Motor neuron (in vitro differentiated cells): ENCODE measurements around the gene CNKSR3. TPM values are rescaled to one million over a fixed set of nuclear protein-coding genes. Genes with fewer than 3 reads are reported as not detected.

ENCODE experiments used
- ATAC-seq, 8 experiments: fragments of 200-7000 bp; cut with Tn5 transposase; replicated peaks in 6 of 8; 2 replicates each; pipeline ENCODE4 v1.8.0; 2021; ENCODE audit warnings: mild to moderate bottlenecking in 8 of 8, moderate library complexity in 8 of 8
- H3K27ac ChIP-seq, 2 donors: fragments of 250-450 bp; sonication (Bioruptor Pico); 2 replicates each; pipeline ENCODE4 v1.9.0; 2021; ENCODE audit warnings: antibody characterized with exemption in 2 of 2, mild to moderate bottlenecking in 2 of 2, moderate library complexity in 1 of 2
- H3K4me1 ChIP-seq, 2 donors: fragments of 250-450 bp; sonication (Bioruptor Pico); replicated peaks in 1 of 2; 2 replicates each; pipeline ENCODE4 v1.6.1; 2021; ENCODE audit warnings: antibody characterized with exemption in 2 of 2, mild to moderate bottlenecking in 2 of 2, moderate library complexity in 1 of 2
- H3K4me3 ChIP-seq, 5 donors: fragments of 250-450 bp; sonication (Bioruptor Pico); 2 replicates each; pipeline ENCODE4 v1.9.0; 2021; ENCODE audit warnings: antibody characterized with exemption in 5 of 5, mild to moderate bottlenecking in 5 of 5, moderate library complexity in 4 of 5
- WGBS, 10 experiments: fragments of 450-650 bp; shearing (Covaris generic); methylation state at CpG; one replicate each; pipeline ENCODE4 v1.0.0; 2022; 5-methylcytosine and 5-hydroxymethylcytosine counted together
- in situ Hi-C, 9 experiments: fragments of 400-800 bp; cut with MboI; loops; one replicate each; pipeline ENCODE4 v1.15.0; 2021; ENCODE audit warnings: low sequenced_read_pairs in 9 of 9, low pct_unique_long_range_greater_than_20kb in 2 of 9; ENCODE audit not compliant: unreplicated experiment in 9 of 9
- total RNA-seq, 8 experiments: library from RNA; unstranded; fragments of 300-600 nt; gene quantifications; 2 replicates each; pipeline versions ENCODE4 v1.2.3 to v1.2.4, GENCODE V29; 2022

CNKSR3 gene
- total RNA-seq, 8 experiments from 2014 or later: 2.0 to 21.5 (median 3.5) TPM

- 87 to 100% (median 100%) methylated on average over 1 to 5 of the region's 5 CpGs for WGBS, 10 experiments
- in situ Hi-C loops: no loop called here
Measured at GRCh38 chr6:154407440-154407839, 103.0 kb downstream of the CNKSR3 start.

GRCh38 chr6:154406869-154407268 is 103.6 kb downstream of the CNKSR3 start:
- in situ Hi-C loops: no loop called here

More at GRCh38 chr6:154407440-154407839, 103.0 kb downstream of the CNKSR3 start:
- Histone ChIP-seq H3K4me1 (no peaks in the 10 kb centered on the region), H3K4me3 (no peak overlapping the region), H3K27ac (no peak overlapping the region)
- ATAC-seq: no peak

GRCh38 chr6:154406301-154406700 is 104.2 kb downstream of the CNKSR3 start:
- Histone ChIP-seq H3K4me3 (no peak overlapping the region), H3K27ac (no peak overlapping the region), H3K4me1 (no peaks in the 10 kb centered on the region)
- 84 to 100% (median 99%) methylated on average over 1 to 13 of the region's 20 CpGs; no CpG with 5 or more reads in 5 of the 10 experiments for WGBS, 10 experiments
- ATAC-seq: no peak
- in situ Hi-C loops: no loop called here

More at GRCh38 chr6:154406869-154407268, 103.6 kb downstream of the CNKSR3 start:
- Histone ChIP-seq H3K27ac (no peak overlapping the region), H3K4me1 (no peaks in the 10 kb centered on the region), H3K4me3 (no peak overlapping the region)
- ATAC-seq: no peak
- WGBS, 10 experiments: 80 to 100% (median 97%) methylated on average over 1 to 4 of the region's 10 CpGs; no CpG with 5 or more reads in 5 of the 10 experiments

GRCh38 chr6:154404791-154405400 is 105.6 kb downstream of the CNKSR3 start:
- 49 to 100% (median 90%) methylated on average over 2 to 6 of the region's 6 CpGs for WGBS, 10 experiments
- Histone ChIP-seq H3K4me1 (no peaks in the 10 kb centered on the region), H3K27ac (no peak overlapping the region), H3K4me3 (no peak overlapping the region)
- in situ Hi-C loops: no loop called here
- ATAC-seq: no peak

GRCh38 chr6:154403788-154404187 is 106.7 kb downstream of the CNKSR3 start:
- peak in 5 of 8 experiments; percentile 24 to 66 (median 60) for ATAC-seq
- no peaks in the 10 kb centered on the region for H3K4me1 ChIP-seq
- in situ Hi-C loops: no loop called here
- 55 to 89% (median 75%) methylated on average over 1 to 3 of the region's 4 CpGs; no CpG with 5 or more reads in 2 of the 10 experiments for WGBS, 10 experiments
- no peak overlapping the region for H3K27ac ChIP-seq
- H3K4me3 ChIP-seq: no peak overlapping the region

- WGBS, 10 experiments: 20 to 100% (median 92%) methylated on average over 1 to 6 of the region's 6 CpGs
- H3K4me1 ChIP-seq: no peaks in the 10 kb centered on the region
- in situ Hi-C loops: no loop called here
Measured at GRCh38 chr6:154402081-154402780, 108.3 kb downstream of the CNKSR3 start.

GRCh38 chr6:154399097-154399496 is 111.4 kb downstream of the CNKSR3 start:
- no peak overlapping the region for H3K27ac ChIP-seq
- in situ Hi-C loops: loop anchor here in 1 of 9 experiments (25.0 kb wide), 1 partner anchor 263 kb away; no protein-coding TSS in a partner anchor
- WGBS, 10 experiments: 68 to 100% (median 83%) methylated on average over 1 to 5 of the region's 5 CpGs; no CpG with 5 or more reads in 2 of the 10 experiments
- ATAC-seq: peak in 2 of 8 experiments; percentile 25 to 34
- H3K4me1 ChIP-seq: no peaks in the 10 kb centered on the region
- H3K4me3 ChIP-seq: no peak overlapping the region

More at GRCh38 chr6:154402081-154402780, 108.3 kb downstream of the CNKSR3 start:
- no peak overlapping the region for H3K4me3 ChIP-seq
- ATAC-seq: peak in 3 of 8 experiments; percentile 76 to 83 (median 77)
- no peak overlapping the region for H3K27ac ChIP-seq

- in situ Hi-C loops: loop anchor here in 1 of 9 experiments (25.0 kb wide), 1 partner anchor 265 kb away; no protein-coding TSS in a partner anchor
- 75 to 100% (median 95%) methylated on average over 1 to 8 of the region's 9 CpGs; no CpG with 5 or more reads in 1 of the 10 experiments for WGBS, 10 experiments
- ATAC-seq: no peak
- Histone ChIP-seq H3K4me3 (no peak overlapping the region), H3K27ac (no peak overlapping the region), H3K4me1 (no peaks in the 10 kb centered on the region)
Measured at GRCh38 chr6:154397491-154398195, 112.8 kb downstream of the CNKSR3 start.

- Histone ChIP-seq H3K4me3 (no peak overlapping the region), H3K27ac (no peak overlapping the region), H3K4me1 (no peaks in the 10 kb centered on the region)
- no peak for ATAC-seq
- in situ Hi-C loops: loop anchor here in 1 of 9 experiments (25.0 kb wide), 1 partner anchor 266 kb away; no protein-coding TSS in a partner anchor
- WGBS, 10 experiments: 96 to 100% (median 100%) methylated on average over 1 to 6 of the region's 6 CpGs; no CpG with 5 or more reads in 3 of the 10 experiments
Measured at GRCh38 chr6:154395878-154396277, 114.6 kb downstream of the CNKSR3 start.

- ATAC-seq: no peak
- H3K4me1 ChIP-seq: no peaks in the 10 kb centered on the region
- in situ Hi-C loops: loop anchor here in 1 of 9 experiments (25.0 kb wide), 1 partner anchor 267 kb away; no protein-coding TSS in a partner anchor
- no peak overlapping the region for H3K4me3 ChIP-seq
- no peak overlapping the region for H3K27ac ChIP-seq
Measured at GRCh38 chr6:154395316-154395715, 115.2 kb downstream of the CNKSR3 start.

- Histone ChIP-seq H3K4me3 (no peak overlapping the region), H3K4me1 (no peaks in the 10 kb centered on the region), H3K27ac (no peak overlapping the region)
- no peak for ATAC-seq
- in situ Hi-C loops: loop anchor here in 1 of 9 experiments (25.0 kb wide), 1 partner anchor 268 kb away; no protein-coding TSS in a partner anchor
- 63 to 97% (median 90%) methylated on average over 2 to 3 of the region's 3 CpGs for WGBS, 10 experiments
Measured at GRCh38 chr6:154394571-154394970, 115.9 kb downstream of the CNKSR3 start.

GRCh38 chr6:154390034-154390433 is 120.5 kb downstream of the CNKSR3 start:
- Histone ChIP-seq H3K4me1 (no peaks in the 10 kb centered on the region), H3K4me3 (no peak overlapping the region), H3K27ac (no peak overlapping the region)
- WGBS, 10 experiments: 100% methylated on average over 1 of the region's 1 CpG; no CpG with 5 or more reads in 9 of the 10 experiments
- in situ Hi-C loops: loop anchor here in 1 of 9 experiments (25.0 kb wide), 1 partner anchor 272 kb away; no protein-coding TSS in a partner anchor
- ATAC-seq: no peak
